ENCODE results near the gene MRPL45.
"Not testable (repeated sequence)": the region's sequence is repeated elsewhere in the genome, so short reads cannot be mapped to it uniquely, and the experiment has no call there.

The MRPL45 gene

GRCh38 chr17:38296834-38297517 lies at the start of gene MRPL45:
TSS of gene MRPL45 (plus strand) at chr17:38297168. CDS start at chr17:38297184, 16 bp downstream.
- peak within 1 kb of the TSS; percentile 87 for H3K4me3 Mint-ChIP-seq
- not testable (repeated sequence) for H3K9me3 Mint-ChIP-seq, H3K27me3 Mint-ChIP-seq, H3K36me3 Mint-ChIP-seq
- H3K4me1 Mint-ChIP-seq, result peaks cover 20% of the 10 kb centered on the region
- CTCF ChIA-PET, result interaction anchor here (0.7 kb wide), 1 partner anchor 509 kb away, joined by 3 read pairs; no protein-coding TSS in a partner anchor
- peak within 1 kb of the TSS; percentile 92 for H3K27ac Mint-ChIP-seq
- DNase-seq, result peak; percentile 97

- not testable (repeated sequence) for H3K9me3 Mint-ChIP-seq
These were observed 43.8 kb upstream of the MRPL45 start for GRCh38 chr17:38253191-38253590.

GRCh38 chr17:38254357-38254756 lies 42.6 kb upstream of the MRPL45 start:
- H3K36me3 Mint-ChIP-seq, H3K9me3 Mint-ChIP-seq, H3K4me3 Mint-ChIP-seq, H3K27ac Mint-ChIP-seq, H3K27me3 Mint-ChIP-seq, CTCF ChIA-PET, DNase-seq: not testable (repeated sequence)
- peaks cover 15% of the 10 kb centered on the region for H3K4me1 Mint-ChIP-seq

More at GRCh38 chr17:38253191-38253590, 43.8 kb upstream of the MRPL45 start:
- H3K27me3 Mint-ChIP-seq, H3K27ac Mint-ChIP-seq, H3K4me3 Mint-ChIP-seq, H3K36me3 Mint-ChIP-seq, CTCF ChIA-PET, DNase-seq: not testable (repeated sequence)
- H3K4me1 Mint-ChIP-seq, result peaks cover 15% of the 10 kb centered on the region

- H3K9me3 Mint-ChIP-seq, H3K27me3 Mint-ChIP-seq, H3K36me3 Mint-ChIP-seq, CTCF ChIA-PET: not testable (repeated sequence)
- peak overlapping the region; percentile 42 for H3K27ac Mint-ChIP-seq
- H3K4me3 Mint-ChIP-seq, result peak overlapping the region; percentile 51
- peak; percentile 93 for DNase-seq
- peaks cover 13% of the 10 kb centered on the region for H3K4me1 Mint-ChIP-seq
These were observed 39.9 kb upstream of the MRPL45 start for GRCh38 chr17:38257013-38257621.

GRCh38 chr17:38265974-38266506 lies 30.9 kb upstream of the MRPL45 start:
- H3K4me1 Mint-ChIP-seq, H3K36me3 Mint-ChIP-seq, H3K4me3 Mint-ChIP-seq, H3K27me3 Mint-ChIP-seq, DNase-seq, H3K9me3 Mint-ChIP-seq, CTCF ChIA-PET, H3K27ac Mint-ChIP-seq: not testable (repeated sequence)

GRCh38 chr17:38266571-38266970 lies 30.4 kb upstream of the MRPL45 start:
- H3K4me3 Mint-ChIP-seq, H3K9me3 Mint-ChIP-seq, CTCF ChIA-PET, DNase-seq, H3K36me3 Mint-ChIP-seq, H3K4me1 Mint-ChIP-seq, H3K27me3 Mint-ChIP-seq, H3K27ac Mint-ChIP-seq: not testable (repeated sequence)

GRCh38 chr17:38268138-38268537 lies 28.8 kb upstream of the MRPL45 start:
- H3K36me3 Mint-ChIP-seq, H3K4me1 Mint-ChIP-seq, H3K27ac Mint-ChIP-seq, DNase-seq, H3K4me3 Mint-ChIP-seq, H3K9me3 Mint-ChIP-seq, CTCF ChIA-PET, H3K27me3 Mint-ChIP-seq: not testable (repeated sequence)

GRCh38 chr17:38269045-38269444 lies 27.9 kb upstream of the MRPL45 start:
- CTCF ChIA-PET, H3K9me3 Mint-ChIP-seq, H3K27ac Mint-ChIP-seq, DNase-seq, H3K36me3 Mint-ChIP-seq, H3K27me3 Mint-ChIP-seq, H3K4me1 Mint-ChIP-seq, H3K4me3 Mint-ChIP-seq: not testable (repeated sequence)

- H3K4me3 Mint-ChIP-seq, H3K27me3 Mint-ChIP-seq, H3K4me1 Mint-ChIP-seq, H3K36me3 Mint-ChIP-seq, H3K9me3 Mint-ChIP-seq, DNase-seq, H3K27ac Mint-ChIP-seq, CTCF ChIA-PET: not testable (repeated sequence)
These were observed 27.4 kb upstream of the MRPL45 start for GRCh38 chr17:38269552-38269951.

GRCh38 chr17:38285994-38286393 lies 11.0 kb upstream of the MRPL45 start:
- H3K9me3 Mint-ChIP-seq, CTCF ChIA-PET, DNase-seq, H3K4me3 Mint-ChIP-seq, H3K27ac Mint-ChIP-seq, H3K36me3 Mint-ChIP-seq: not testable (repeated sequence)
- H3K27me3 Mint-ChIP-seq, result peaks cover 10% of the 10 kb centered on the region
- H3K4me1 Mint-ChIP-seq, result peaks cover 11% of the 10 kb centered on the region

- H3K27ac Mint-ChIP-seq, CTCF ChIA-PET, H3K36me3 Mint-ChIP-seq, H3K4me3 Mint-ChIP-seq, H3K9me3 Mint-ChIP-seq: not testable (repeated sequence)
- Mint-ChIP-seq H3K27me3 (peaks cover 16% of the 10 kb centered on the region), H3K4me1 (peaks cover 11% of the 10 kb centered on the region)
- DNase-seq, result peak; percentile 44
These were observed 10.4 kb upstream of the MRPL45 start for GRCh38 chr17:38286501-38287091.

- H3K27ac Mint-ChIP-seq, result not testable (repeated sequence)
- CTCF ChIA-PET, result interaction anchor here (0.7 kb wide), 1 partner anchor 38 kb away, joined by 4 read pairs; no protein-coding TSS in a partner anchor
- H3K4me1 Mint-ChIP-seq, result peaks cover 11% of the 10 kb centered on the region
These were observed 8.6 kb upstream of the MRPL45 start for GRCh38 chr17:38288217-38288827.

GRCh38 chr17:38289760-38290159 lies 7.2 kb upstream of the MRPL45 start:
- DNase-seq, H3K27ac Mint-ChIP-seq, H3K4me3 Mint-ChIP-seq, CTCF ChIA-PET, H3K36me3 Mint-ChIP-seq, H3K9me3 Mint-ChIP-seq: not testable (repeated sequence)
- peaks cover 23% of the 10 kb centered on the region for H3K27me3 Mint-ChIP-seq
- H3K4me1 Mint-ChIP-seq, result peaks cover 11% of the 10 kb centered on the region

More at GRCh38 chr17:38288217-38288827, 8.6 kb upstream of the MRPL45 start:
- H3K9me3 Mint-ChIP-seq, H3K36me3 Mint-ChIP-seq, DNase-seq, H3K4me3 Mint-ChIP-seq: not testable (repeated sequence)
- H3K27me3 Mint-ChIP-seq, result peaks cover 23% of the 10 kb centered on the region

GRCh38 chr17:38295602-38296365 lies 1.2 kb upstream of the MRPL45 start:
- peak overlapping the region; percentile 92 for H3K27ac Mint-ChIP-seq
- peaks cover 15% of the 10 kb centered on the region for H3K27me3 Mint-ChIP-seq
- H3K9me3 Mint-ChIP-seq, CTCF ChIA-PET, H3K36me3 Mint-ChIP-seq, DNase-seq: not testable (repeated sequence)
- H3K4me3 Mint-ChIP-seq, result peak overlapping the region; percentile 87
- H3K4me1 Mint-ChIP-seq, result peaks cover 20% of the 10 kb centered on the region
